Measurements from ENCODE around the gene OR1M1.
A peak's percentile ranks its signal among the peaks of the same experiment; 100 is the strongest.

Gene OR1M1

DNA sequence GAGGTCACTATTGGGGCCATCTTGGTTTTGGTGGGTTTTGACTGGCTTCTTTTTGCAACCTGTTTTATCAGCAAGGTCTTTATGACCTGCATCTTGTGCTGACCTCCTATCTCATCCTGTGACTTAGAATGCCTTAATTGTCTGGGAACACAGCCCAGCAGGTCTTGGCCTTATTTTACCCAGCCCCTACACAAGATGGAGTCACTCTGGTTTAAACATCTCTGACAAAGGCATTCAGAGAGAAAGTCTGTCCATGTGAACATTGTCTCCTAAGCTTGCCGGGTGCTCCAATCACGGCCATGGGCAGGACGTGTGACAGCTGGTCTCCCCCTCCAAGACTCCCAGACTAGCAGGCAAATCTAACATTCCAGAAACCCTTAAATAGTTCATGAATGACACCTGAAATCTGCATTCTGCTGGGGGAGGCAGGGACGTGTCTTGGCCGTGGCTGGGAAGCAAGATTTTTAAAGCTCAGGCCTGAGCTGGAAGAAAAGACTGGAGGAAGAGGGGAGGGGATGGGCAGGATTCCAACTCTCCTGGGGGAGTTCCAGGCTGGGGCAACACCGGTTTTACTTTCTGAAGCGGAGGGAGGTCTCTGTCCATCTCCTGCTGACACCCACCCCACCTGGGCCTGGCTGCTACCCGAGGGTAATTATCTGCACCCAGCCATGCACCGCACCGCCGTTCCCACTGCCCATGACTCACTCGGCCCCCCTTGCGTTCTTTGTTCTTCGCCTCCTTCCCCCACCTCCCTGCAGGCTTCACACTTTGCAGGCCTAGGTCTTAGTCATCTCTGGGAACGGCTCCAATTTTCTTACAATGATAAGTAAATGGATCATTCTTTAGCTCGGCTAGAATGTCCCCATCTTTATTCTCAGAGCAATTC, 11.6 kb upstream of the OR1M1 start:
- peak; percentile 94 for DNase-seq

GRCh38 chr19:9076901-9077300, 10.0 kb upstream of the OR1M1 start:
- DNase-seq = no peak

GRCh38 chr19:9078651-9079050, 8.2 kb upstream of the OR1M1 start:
- no peak for DNase-seq

DNA sequence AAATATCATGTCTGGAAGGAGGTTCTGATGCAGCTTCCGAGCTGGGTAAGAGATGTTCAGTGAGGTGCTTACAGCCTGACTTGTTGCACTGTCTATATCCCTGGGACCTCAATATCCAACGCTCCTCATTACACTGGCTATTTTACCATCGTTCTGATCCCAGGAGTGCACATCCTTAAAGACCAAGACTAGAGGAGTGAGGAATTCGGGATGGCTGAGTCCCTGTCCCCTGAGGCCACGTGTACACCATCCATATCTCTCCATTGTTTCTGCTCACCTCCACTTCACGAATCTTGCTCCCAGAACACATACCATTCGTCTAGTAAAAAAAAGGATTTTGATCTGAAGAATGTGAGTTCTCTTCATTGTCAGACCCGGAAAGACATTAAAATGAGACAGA, 20.5 kb downstream of the OR1M1 start, which contains the start of gene OR7G2:
Gene OR7G2 (minus strand): TSS at position 101 of the 400 bp plus-strand sequence. CDS start 4,232 bp downstream, outside the sequence.
- no peak for DNase-seq

- DNase-seq = no peak
These were observed 23.1 kb downstream of the OR1M1 start for GRCh38 chr19:9109959-9110358.

GRCh38 chr19:9115307-9115813, 28.5 kb downstream of the OR1M1 start, which contains the start of gene OR7G1:
Gene OR7G1, minus strand, starts transcription at chr19:9115763. Its CDS starts 0 bp downstream, at chr19:9115763.
- DNase-seq = no peak

GRCh38 chr19:9116547-9116946, 29.7 kb downstream of the OR1M1 start:
- DNase-seq = no peak

GRCh38 chr19:9126900-9127405, 40.1 kb downstream of the OR1M1 start, which contains the start of gene OR7G3:
Gene OR7G3, minus strand, starts transcription at chr19:9126950. Its CDS starts 0 bp downstream, at chr19:9126950.
- DNase-seq = no peak

DNA sequence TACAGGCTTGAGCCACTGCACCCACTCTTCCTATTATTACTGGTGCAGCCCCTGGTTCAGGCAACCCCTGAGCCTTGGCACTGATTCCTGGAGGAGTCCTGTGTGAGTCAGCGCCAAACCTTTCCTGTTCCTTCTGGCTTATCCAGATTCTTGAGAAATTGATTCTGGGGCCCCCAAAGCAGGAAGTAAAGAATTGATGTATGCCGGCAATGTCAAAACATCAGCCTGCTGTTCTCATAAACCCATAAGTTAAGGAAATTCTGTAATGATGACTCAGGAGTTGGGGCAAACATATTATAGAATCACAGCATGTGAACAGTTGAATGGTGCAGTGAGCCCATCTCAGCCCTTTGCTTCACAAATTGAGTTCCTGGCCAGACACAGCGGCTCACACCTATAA, 41.3 kb downstream of the OR1M1 start:
- peak; percentile 12 for DNase-seq

GRCh38 chr19:9130965-9131364, 44.1 kb downstream of the OR1M1 start:
- DNase-seq = no peak

DNA sequence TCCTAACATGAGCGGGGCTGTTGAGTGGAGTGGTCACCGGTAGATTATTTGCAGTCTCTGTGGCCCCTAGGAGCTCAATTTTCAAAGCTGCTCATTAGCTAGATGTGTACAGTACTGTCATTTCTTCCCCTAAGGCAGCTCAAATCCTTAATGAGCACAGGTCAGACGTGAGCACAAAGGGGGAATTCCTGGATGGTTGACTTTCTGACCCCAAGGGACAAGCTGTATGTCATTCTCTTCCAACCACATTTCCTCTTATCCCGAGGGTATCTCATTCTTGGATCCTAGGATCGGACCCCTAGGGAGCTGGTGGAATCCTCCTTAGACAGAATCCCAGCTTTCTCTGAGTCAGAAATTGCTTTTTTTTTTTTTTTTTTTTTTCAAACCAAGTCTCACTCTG, 45.6 kb downstream of the OR1M1 start:
- peak; percentile 6 for DNase-seq

DNA sequence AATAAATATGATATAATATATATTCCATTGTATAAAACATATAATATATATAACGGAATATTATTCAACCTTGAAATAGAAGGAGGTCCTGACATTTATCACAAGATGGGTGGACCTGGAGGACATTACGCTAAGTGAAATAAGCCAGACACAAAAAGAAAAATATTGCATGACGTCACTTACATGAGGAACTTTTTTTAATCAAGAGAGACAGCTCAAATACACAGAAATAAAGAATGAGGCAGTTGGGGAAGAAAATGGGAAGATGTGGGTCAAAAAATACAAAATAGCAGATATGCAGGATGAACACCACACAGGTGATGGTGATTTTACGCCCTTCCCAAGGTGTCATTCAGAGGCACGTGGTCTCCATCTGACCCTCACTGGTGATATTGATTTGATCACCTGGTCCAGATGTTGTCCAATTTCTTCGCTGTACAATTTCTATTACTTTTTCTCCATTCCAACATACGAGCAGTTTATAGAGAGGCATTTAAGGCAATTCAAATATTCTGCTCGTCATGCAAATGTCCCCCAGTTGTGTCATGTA, 52.8 kb downstream of the OR1M1 start:
- DNase-seq = no peak

GRCh38 chr19:9140159-9140874, 53.5 kb downstream of the OR1M1 start, which contains the start of gene ZNF317:
Gene ZNF317, plus strand, starts transcription at chr19:9140397. Its CDS starts 15,620 bp downstream, at chr19:9156017.
- peak; percentile 95 for DNase-seq

DNA sequence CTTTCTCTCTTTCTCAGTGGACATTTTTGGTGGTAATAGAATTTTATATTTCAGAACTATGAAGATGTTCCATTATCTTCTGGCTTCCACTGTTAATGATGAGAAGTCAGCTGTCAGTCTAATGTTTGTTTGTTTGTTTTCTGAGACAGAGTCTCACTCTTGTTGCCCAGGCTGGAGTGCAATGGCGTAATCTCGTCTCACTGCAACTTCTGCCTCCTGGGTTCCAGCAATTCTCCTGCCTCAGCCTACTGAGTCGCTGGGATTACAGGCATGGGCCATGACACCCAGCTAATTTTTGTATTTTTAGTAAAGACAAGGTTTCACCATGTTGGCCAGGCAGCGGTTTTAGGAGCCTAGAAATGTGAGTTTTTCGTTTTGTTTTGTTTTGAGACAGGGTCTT, 58.1 kb downstream of the OR1M1 start:
- DNase-seq = no peak

Data from fibroblast of skin of scalp (primary cell).